ENCODE data around the gene LUC7L2. TPM values are rescaled to one million over a fixed set of nuclear protein-coding genes. Genes with fewer than 3 reads are reported as not detected.
"Not testable (repeated sequence)": the region's sequence is repeated elsewhere in the genome, so short reads cannot be mapped to it uniquely, and the experiment has no call there.

Gene LUC7L2, protein sequence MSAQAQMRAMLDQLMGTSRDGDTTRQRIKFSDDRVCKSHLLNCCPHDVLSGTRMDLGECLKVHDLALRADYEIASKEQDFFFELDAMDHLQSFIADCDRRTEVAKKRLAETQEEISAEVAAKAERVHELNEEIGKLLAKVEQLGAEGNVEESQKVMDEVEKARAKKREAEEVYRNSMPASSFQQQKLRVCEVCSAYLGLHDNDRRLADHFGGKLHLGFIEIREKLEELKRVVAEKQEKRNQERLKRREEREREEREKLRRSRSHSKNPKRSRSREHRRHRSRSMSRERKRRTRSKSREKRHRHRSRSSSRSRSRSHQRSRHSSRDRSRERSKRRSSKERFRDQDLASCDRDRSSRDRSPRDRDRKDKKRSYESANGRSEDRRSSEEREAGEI
- 77.5 and 111 TPM in 2 replicates for total RNA-seq (ENCODE audit: low replicate concordance)

DNA sequence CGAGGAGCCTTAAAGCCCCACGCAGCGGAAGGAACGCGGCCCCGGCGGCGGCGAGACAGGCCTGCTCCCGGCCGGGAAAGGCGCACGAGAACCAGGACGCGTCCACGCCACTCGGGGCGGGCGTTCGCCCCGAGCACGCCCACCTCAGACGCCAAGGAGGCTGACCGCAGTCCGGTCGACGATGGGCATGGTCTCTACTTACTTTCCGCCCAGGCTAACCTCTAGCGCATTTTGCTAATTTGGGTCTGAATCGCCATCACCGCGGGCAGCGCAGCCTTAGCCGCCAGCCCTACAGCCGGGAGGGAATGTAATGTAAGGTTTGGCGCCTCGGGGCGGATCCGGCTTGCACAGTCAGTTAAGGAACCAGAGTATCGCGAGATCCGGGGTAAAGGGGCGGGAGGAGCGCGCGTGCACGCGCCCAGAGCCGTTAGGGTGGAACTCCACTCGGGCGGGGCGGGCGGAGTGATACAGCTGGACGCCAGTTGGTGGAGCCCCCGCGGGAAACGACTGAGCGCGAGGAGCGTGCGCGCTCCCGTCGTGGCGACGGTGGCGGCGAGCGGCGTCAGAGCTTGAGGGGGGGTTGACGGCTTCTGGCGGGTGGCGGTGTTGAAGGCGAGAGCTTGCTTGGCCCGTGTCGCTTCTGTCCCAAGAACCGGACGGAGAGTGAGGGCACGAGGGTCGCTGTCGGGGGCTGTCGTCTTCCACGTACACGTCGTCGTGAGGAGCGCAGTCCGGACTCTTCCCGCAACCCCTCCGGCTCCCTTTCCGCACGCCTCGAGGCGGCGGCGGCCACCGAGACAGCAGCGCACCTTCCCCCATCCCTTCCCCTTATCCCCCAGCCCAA is at the start of gene LUC7L2:
LUC7L2 (plus strand) TSS at position 529 of the 844 bp plus-strand sequence. CDS start 368 bp downstream, outside the sequence.
- Histone ChIP-seq H3K27ac (peak within 1 kb of the TSS; percentile 93), H3K4me2 (peak within 1 kb of the TSS; percentile 91), H3K9ac (peak within 1 kb of the TSS; percentile 80), H4K20me1 (ENCODE audit: low read depth) (peaks cover 30% of the 10 kb centered on the region), H3K27me3 (no peaks in the 10 kb centered on the region), H3K9me3 (ENCODE audit: low read depth) (no peaks in the 10 kb centered on the region), H3F3A (ENCODE audit: low read depth) (peaks cover 38% of the 10 kb centered on the region), H3K4me1 (peaks cover 19% of the 10 kb centered on the region), H2AFZ (replicated peaks) (peak within 1 kb of the TSS; percentile 72), H3K36me3 (no peaks in the 10 kb centered on the region), H3K4me3 (peak within 1 kb of the TSS; percentile 84), H3K79me2 (ENCODE audit: low read depth) (peaks cover 62% of the 10 kb centered on the region)
- peak within 1 kb of the TSS; percentile 97 for H3K27ac Mint-ChIP-seq
- H3K9me3 Mint-ChIP-seq: no peaks in the 10 kb centered on the region
- H3K4me3 Mint-ChIP-seq: peak within 1 kb of the TSS; percentile 98
- peaks cover 10% of the 10 kb centered on the region for H3K36me3 Mint-ChIP-seq
- DNase-seq (ENCODE audit: low spot score): peak; percentile 100
- H3K4me1 Mint-ChIP-seq: peaks cover 23% of the 10 kb centered on the region
- H3K27me3 Mint-ChIP-seq (ENCODE audit: insufficient read depth, low read depth): peaks cover 5% of the 10 kb centered on the region
- TF ChIP-seq EZH2phosphoT487 (IDR thresholded peaks at IDR 0.05): no peak
- TF ChIP-seq, protein P1, sequence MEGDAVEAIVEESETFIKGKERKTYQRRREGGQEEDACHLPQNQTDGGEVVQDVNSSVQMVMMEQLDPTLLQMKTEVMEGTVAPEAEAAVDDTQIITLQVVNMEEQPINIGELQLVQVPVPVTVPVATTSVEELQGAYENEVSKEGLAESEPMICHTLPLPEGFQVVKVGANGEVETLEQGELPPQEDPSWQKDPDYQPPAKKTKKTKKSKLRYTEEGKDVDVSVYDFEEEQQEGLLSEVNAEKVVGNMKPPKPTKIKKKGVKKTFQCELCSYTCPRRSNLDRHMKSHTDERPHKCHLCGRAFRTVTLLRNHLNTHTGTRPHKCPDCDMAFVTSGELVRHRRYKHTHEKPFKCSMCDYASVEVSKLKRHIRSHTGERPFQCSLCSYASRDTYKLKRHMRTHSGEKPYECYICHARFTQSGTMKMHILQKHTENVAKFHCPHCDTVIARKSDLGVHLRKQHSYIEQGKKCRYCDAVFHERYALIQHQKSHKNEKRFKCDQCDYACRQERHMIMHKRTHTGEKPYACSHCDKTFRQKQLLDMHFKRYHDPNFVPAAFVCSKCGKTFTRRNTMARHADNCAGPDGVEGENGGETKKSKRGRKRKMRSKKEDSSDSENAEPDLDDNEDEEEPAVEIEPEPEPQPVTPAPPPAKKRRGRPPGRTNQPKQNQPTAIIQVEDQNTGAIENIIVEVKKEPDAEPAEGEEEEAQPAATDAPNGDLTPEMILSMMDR (IDR thresholded peaks at IDR 0.05): peak; percentile 7

DNA sequence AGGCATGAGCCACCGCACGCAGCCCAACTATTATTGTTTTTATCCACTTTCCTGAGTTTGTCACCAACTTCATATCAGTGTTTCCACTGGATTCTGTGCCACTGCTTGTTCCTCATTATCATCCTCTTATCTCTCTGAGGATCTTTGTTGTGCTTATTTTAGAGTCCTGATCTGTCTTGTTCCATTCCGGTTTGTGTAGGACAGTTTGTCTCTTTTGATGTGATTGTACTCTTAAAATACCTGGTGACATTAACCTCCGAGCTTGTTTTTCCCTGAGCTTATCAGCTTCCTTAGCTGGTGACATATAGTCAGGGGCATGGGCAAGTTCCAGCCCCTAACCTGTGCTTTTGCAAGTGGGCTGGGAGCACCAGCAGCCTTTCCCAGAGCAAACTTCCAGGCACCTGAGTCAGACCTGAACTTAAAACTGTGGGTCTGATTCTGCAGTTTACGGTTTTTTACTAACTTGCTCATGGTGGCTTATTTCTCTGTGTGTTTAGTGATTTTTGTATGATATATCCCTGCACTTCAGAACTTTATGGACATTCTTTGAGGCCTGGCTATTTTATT is 41.7 kb upstream of the LUC7L2 start:
- H3K9me3 Mint-ChIP-seq: no peaks in the 10 kb centered on the region
- Histone ChIP-seq H4K20me1 (ENCODE audit: low read depth) (no peaks in the 10 kb centered on the region), H2AFZ (replicated peaks) (no peak overlapping the region), H3K4me1 (no peaks in the 10 kb centered on the region), H3K27me3 (no peaks in the 10 kb centered on the region), H3K79me2 (ENCODE audit: low read depth) (no peaks in the 10 kb centered on the region), H3K36me3 (no peaks in the 10 kb centered on the region), H3K9me3 (ENCODE audit: low read depth) (no peaks in the 10 kb centered on the region), H3K9ac (no peak overlapping the region), H3F3A (ENCODE audit: low read depth) (no peaks in the 10 kb centered on the region), H3K4me2 (no peak overlapping the region), H3K4me3 (no peak overlapping the region), H3K27ac (no peak overlapping the region)
- H3K4me1 Mint-ChIP-seq: no peaks in the 10 kb centered on the region
- no peak for TF ChIP-seq EZH2phosphoT487 (IDR thresholded peaks at IDR 0.05)
- TF ChIP-seq, protein P1 (IDR thresholded peaks at IDR 0.05): no peak
- no peak for TF ChIP-seq EZH2 (IDR thresholded peaks at IDR 0.05)
- H3K27ac Mint-ChIP-seq: no peak overlapping the region
- no peaks in the 10 kb centered on the region for H3K36me3 Mint-ChIP-seq
- DNase-seq (ENCODE audit: low spot score): no peak
- no peak overlapping the region for H3K4me3 Mint-ChIP-seq
- H3K27me3 Mint-ChIP-seq (ENCODE audit: insufficient read depth, low read depth): peaks cover 7% of the 10 kb centered on the region

DNA sequence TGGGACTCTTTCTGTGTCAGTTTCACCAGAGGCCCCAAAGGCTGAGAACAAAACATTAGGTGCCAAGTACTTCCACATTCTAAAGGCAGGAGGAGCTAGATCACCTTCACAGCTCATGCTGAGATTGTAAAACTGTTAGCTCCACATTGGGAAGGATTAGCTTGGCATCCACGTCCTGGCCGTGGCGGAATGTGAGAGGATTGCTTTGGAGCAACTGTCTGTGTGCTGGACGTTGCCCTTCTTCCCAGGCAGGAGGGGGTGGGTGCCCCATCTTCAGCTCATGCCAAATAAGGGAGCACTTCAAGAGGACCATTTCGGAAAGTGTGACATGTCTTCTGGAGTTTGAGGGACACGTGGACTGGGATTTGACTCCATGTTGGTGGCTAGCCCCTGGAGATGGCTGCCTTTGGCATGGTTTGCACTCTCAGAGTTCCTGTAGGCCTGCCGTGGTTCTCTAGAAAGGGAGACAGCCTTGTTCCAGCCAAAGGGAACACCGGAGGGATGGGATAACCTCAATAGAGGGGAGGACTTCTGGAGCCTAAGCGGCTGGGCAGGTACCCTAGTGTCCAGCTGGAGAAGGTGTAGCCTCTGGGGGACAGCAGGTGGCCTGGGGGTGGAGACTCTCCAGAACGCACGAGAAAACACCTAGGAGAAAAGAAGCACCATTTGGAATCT is 38.5 kb upstream of the LUC7L2 start:
- DNase-seq (ENCODE audit: low spot score): peak; percentile 30
- Mint-ChIP-seq H3K9me3 (no peaks in the 10 kb centered on the region), H3K36me3 (no peaks in the 10 kb centered on the region), H3K27ac (no peak overlapping the region), H3K4me1 (no peaks in the 10 kb centered on the region), H3K4me3 (no peak overlapping the region), H3K27me3 (ENCODE audit: insufficient read depth, low read depth) (peaks cover 4% of the 10 kb centered on the region)
- no peak overlapping the region for H3K4me3 ChIP-seq
- no peaks in the 10 kb centered on the region for H3K4me1 ChIP-seq
- no peak overlapping the region for H3K4me2 ChIP-seq
- H3K36me3 ChIP-seq: no peaks in the 10 kb centered on the region
- no peaks in the 10 kb centered on the region for H3K79me2 ChIP-seq (ENCODE audit: low read depth)
- H3F3A ChIP-seq (ENCODE audit: low read depth): no peaks in the 10 kb centered on the region
- H3K9me3 ChIP-seq (ENCODE audit: low read depth): no peaks in the 10 kb centered on the region
- no peak for TF ChIP-seq EZH2phosphoT487 (IDR thresholded peaks at IDR 0.05)
- TF ChIP-seq, protein P1 (IDR thresholded peaks at IDR 0.05): peak; percentile 28
- TF ChIP-seq EZH2 (IDR thresholded peaks at IDR 0.05): no peak
- H3K27me3 ChIP-seq: no peaks in the 10 kb centered on the region
- no peak overlapping the region for H3K9ac ChIP-seq
- no peak overlapping the region for H3K27ac ChIP-seq
- H2AFZ ChIP-seq (replicated peaks): no peak overlapping the region
- H4K20me1 ChIP-seq (ENCODE audit: low read depth): no peaks in the 10 kb centered on the region

DNA sequence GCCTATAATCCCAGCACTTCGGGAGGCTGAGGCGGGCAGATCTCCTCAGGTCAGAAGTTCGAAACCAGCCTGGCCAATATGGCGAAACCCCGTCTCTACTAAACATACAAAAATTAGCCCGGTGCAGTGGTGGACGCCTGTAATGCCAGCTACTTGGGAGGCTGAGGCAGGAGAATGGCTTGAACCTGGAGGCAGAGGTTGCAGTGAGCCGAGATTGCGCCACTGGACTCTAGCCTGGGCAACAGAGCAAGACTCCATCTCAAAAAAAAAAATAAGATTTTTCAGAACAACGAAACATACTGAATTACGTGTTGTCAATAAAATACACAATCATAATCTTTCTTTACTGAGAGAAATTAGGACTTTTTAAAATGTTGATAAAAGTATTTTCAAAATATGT is 35.0 kb upstream of the LUC7L2 start:
- not testable (repeated sequence) for H2AFZ ChIP-seq (replicated peaks); H3K4me3 Mint-ChIP-seq; H3K4me1 ChIP-seq; DNase-seq (ENCODE audit: low spot score); H3K4me2 ChIP-seq; H3K36me3 Mint-ChIP-seq; H3K36me3 ChIP-seq; H3K4me3 ChIP-seq; H3K9ac ChIP-seq; H3K4me1 Mint-ChIP-seq; H3K27ac Mint-ChIP-seq; H3F3A ChIP-seq (ENCODE audit: low read depth); H3K27me3 ChIP-seq; H3K9me3 Mint-ChIP-seq; H3K79me2 ChIP-seq (ENCODE audit: low read depth); H3K27me3 Mint-ChIP-seq (ENCODE audit: insufficient read depth, low read depth); H3K9me3 ChIP-seq (ENCODE audit: low read depth); H4K20me1 ChIP-seq (ENCODE audit: low read depth); H3K27ac ChIP-seq

Measured in neural progenitor cell (in vitro differentiated cells).